SK-N-SH (cell line): ENCODE results near the gene OGA. TPM values are rescaled to one million over a fixed set of nuclear protein-coding genes. Genes with fewer than 3 reads are reported as not detected.

Source experiments
- CTCF ChIA-PET: fragments of 300-600, 350-600 bp; formaldehyde crosslinking; extraction: SDS; loops from one replicate; lab custom pipeline; 2021; lab: Yijun Ruan, JAX
- POLR2A ChIA-PET: fragments of 350-600 bp; sonication (Branson Sonifier 250); formaldehyde crosslinking; extraction: SDS; loops from one replicate; lab custom pipeline; 2020; ENCODE audit warnings: antibody characterized with exemption, inconsistent platforms; lab: Yijun Ruan, JAX
- DNase-seq: peaks from one replicate; pipeline ENCODE4 v3.0.0; 2012
- H2AFZ ChIP-seq: fragments of 200-600 bp; sonication (generic); 2 replicates; pipeline ENCODE4 v1.8.1; 2016; ENCODE audit warnings: antibody characterized with exemption, mild to moderate bottlenecking, low read depth
- H3F3A ChIP-seq: fragments of 200-600 bp; sonication (generic); replicated peaks from 2 replicates; pipeline ENCODE3; 2016; ENCODE audit warnings: antibody characterized with exemption, mild to moderate bottlenecking; ENCODE audit not compliant: insufficient read depth
- H3K27ac ChIP-seq, 2 experiments: fragments of 200-500 bp in 1 of 2; fragments of 200-600 bp in 1 of 2; sonication (Bioruptor generic) in 1 of 2; sonication (generic), shearing (Covaris generic) in 1 of 2; 2 replicates each; pipeline versions ENCODE4 v1.5.1 to v1.6.1; 2014 to 2016; ENCODE audit warnings: low read depth in 2 of 2, inconsistent platforms in 1 of 2, low read length in 1 of 2, mild to moderate bottlenecking in 1 of 2, mixed read lengths in 1 of 2
- H3K27me3 ChIP-seq: fragments of 200-600 bp; sonication (generic), shearing (Covaris generic); 2 replicates; pipeline ENCODE4 v1.6.1; 2016; ENCODE audit warnings: mixed run types; ENCODE audit not compliant: insufficient read depth
- H3K36me3 ChIP-seq, 2 experiments: fragments of 200-500 bp in 1 of 2; fragments of 200-600 bp in 1 of 2; sonication (Bioruptor generic) in 1 of 2; sonication (generic) in 1 of 2; replicated peaks in 1 of 2; 2 replicates each; pipeline versions ENCODE3 to v1.5.1; 2014 to 2016; ENCODE audit warnings: low read length in 1 of 2, mild to moderate bottlenecking in 1 of 2; ENCODE audit not compliant: insufficient read depth in 2 of 2, control insufficient read depth in 1 of 2
- H3K4me1 ChIP-seq, 2 experiments: fragments of 200-500 bp in 1 of 2; fragments of 200-600 bp in 1 of 2; sonication (Bioruptor generic) in 1 of 2; sonication (generic), shearing (Covaris generic) in 1 of 2; 2 replicates each; pipeline versions ENCODE4 v1.5.1 to v1.6.1; 2014 to 2016; ENCODE audit warnings: low read depth in 1 of 2, low read length in 1 of 2, mixed run types in 1 of 2; ENCODE audit not compliant: insufficient read depth in 2 of 2, control insufficient read depth in 1 of 2
- H3K4me2 ChIP-seq: fragments of 200-600 bp; sonication (generic), shearing (Covaris generic); 2 replicates; pipeline ENCODE4 v1.6.1; 2017; ENCODE audit warnings: mixed run types
- H3K4me3 ChIP-seq, 2 experiments: fragments of 200-500 bp in 1 of 2; fragments of 200-600 bp in 1 of 2; sonication (Bioruptor generic) in 1 of 2; sonication (generic), shearing (Covaris generic) in 1 of 2; 2 replicates each; pipeline versions ENCODE4 v1.5.1 to v1.8.1; 2014 to 2016; ENCODE audit warnings: low read depth in 2 of 2, inconsistent platforms in 1 of 2, low read length in 1 of 2, mild to moderate bottlenecking in 1 of 2, mixed read lengths in 1 of 2, moderate library complexity in 1 of 2
- H3K79me2 ChIP-seq: fragments of 200-600 bp; sonication (generic); 2 replicates; pipeline ENCODE4 v1.8.1; 2017; ENCODE audit warnings: mild to moderate bottlenecking; ENCODE audit not compliant: insufficient read depth
- H3K9ac ChIP-seq: fragments of 200-600 bp; sonication (generic); 2 replicates; pipeline ENCODE4 v1.6.1; 2017; ENCODE audit warnings: mixed run types
- H3K9me2 ChIP-seq: fragments of 200-600 bp; sonication (generic); 2 replicates; pipeline ENCODE4 v1.6.1; 2017; ENCODE audit warnings: mixed run types
- H3K9me3 ChIP-seq: fragments of 200-600 bp; sonication (generic); 2 replicates; pipeline ENCODE4 v1.6.1; 2017; ENCODE audit warnings: mixed run types, mild to moderate bottlenecking, moderate library complexity
- H4K20me1 ChIP-seq: fragments of 200-600 bp; sonication (generic); 2 replicates; pipeline ENCODE4 v1.6.1; 2017; ENCODE audit warnings: mild to moderate bottlenecking, mixed run types; ENCODE audit not compliant: insufficient read depth
- ELF1 ChIP-seq: IDR thresholded peaks from 2 replicates; pipeline ENCODE4 v1.4.0; 2012
- GATA2 ChIP-seq: sonication (generic); formaldehyde crosslinking; IDR thresholded peaks from 2 replicates; pipeline ENCODE4 v1.5.0; 2020; ENCODE audit warnings: mild to moderate bottlenecking, missing genetic modification reagents
- MEF2A ChIP-seq: IDR thresholded peaks from 2 replicates; pipeline ENCODE4 v1.4.0; 2012; ENCODE audit warnings: low read depth, borderline replicate concordance
- NRF1 ChIP-seq: IDR thresholded peaks from 2 replicates; pipeline ENCODE4 v1.6.1; 2012; ENCODE audit warnings: low read depth, mild to moderate bottlenecking, low read length
- RCOR1 ChIP-seq: fragments of 150-350 bp; IDR thresholded peaks from 2 replicates; pipeline ENCODE4 v1.6.1; 2017; ENCODE audit warnings: antibody characterized with exemption, low read length
- TEAD4 ChIP-seq: IDR thresholded peaks from 2 replicates; pipeline ENCODE4 v1.4.0; 2012; ENCODE audit warnings: mild to moderate bottlenecking, borderline replicate concordance; ENCODE audit not compliant: insufficient read depth
- WGBS: methylation state at CpG from one replicate; pipeline ENCODE4 v1.1.6; 2017; ENCODE audit warnings: low lambda C conversion rate; 5-methylcytosine and 5-hydroxymethylcytosine counted together
- polyA plus RNA-seq, 3 experiments: library from polyadenylated mRNA; depleted of rRNA; stranded (reverse); fragments of >200 nt; gene quantifications; 2 replicates each; pipeline ENCODE4 v1.2.3, GENCODE V29; 2012
- TF ChIP-seq, protein P1 (sequence below): fragments of 150-350 bp; IDR thresholded peaks from 2 replicates; pipeline ENCODE4 v1.6.1; 2016; ENCODE audit warnings: mild to moderate bottlenecking, low read depth, low read length

Gene OGA
- polyA plus RNA-seq, 1 of the 3 experiments (the other 2 are of a cell fraction): 24.8 TPM

DNA sequence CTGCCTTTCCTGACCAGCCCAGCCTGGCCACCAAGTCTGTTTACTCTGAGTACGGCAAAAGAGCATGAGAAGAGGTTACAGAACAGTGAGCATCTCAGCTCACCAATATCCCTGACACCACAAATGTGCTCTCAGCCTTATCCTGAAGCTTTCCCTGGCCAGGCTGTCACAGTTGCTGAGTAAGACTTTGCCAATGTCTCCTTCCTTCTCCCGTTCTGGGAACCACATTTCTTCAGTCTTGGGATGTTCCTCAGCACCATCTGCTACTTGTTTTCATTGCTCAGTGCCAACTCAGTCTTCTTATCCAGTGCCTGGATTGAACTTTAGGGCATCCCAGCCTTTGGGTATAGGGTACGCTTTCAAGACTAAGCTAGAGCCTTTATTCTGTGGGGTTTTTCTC, 32.5 kb upstream of the OGA start (continued):
- TF ChIP-seq RCOR1 (no peak), NRF1 (no peak)

DNA sequence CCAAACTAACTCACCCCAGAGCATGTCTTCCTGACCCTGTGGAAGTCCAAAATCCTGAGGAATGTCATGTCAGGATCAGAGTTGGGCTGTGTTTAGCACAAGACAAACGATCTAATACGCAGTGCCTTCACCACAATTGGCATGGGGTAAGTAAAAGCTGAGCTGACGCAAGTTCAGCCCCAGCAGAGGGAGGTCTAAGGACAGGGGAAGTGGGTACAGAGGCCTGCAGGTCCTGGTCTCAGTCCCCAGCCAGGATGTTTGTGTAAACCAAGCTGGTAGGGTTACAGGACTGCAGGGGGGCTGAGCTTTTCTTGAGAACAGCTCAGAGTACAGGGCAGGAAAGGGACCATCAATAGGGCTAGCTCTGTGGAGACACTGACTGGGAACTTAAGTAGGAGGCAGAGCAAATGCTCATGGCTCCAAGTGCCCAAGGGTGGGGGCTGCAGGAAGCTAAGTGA, 30.7 kb upstream of the OGA start:
- no peaks in the 10 kb centered on the region for H3K9me2 ChIP-seq
- no peaks in the 10 kb centered on the region for H3K79me2 ChIP-seq
- no peak for DNase-seq
- POLR2A ChIA-PET: no interaction called here
- TF ChIP-seq ELF1: no peak
- peaks cover 0 to 16% of the 10 kb centered on the region in 2 experiments; a peak in 1 of 4 replicates for H3K4me1 ChIP-seq
- no peaks in the 10 kb centered on the region for H4K20me1 ChIP-seq
- H3K27ac ChIP-seq: peak overlapping the region in 1 of 2 experiments; percentile 20; a peak in 1 of 4 replicates
- CTCF ChIA-PET: interaction anchor here (0.8 to 18.9 kb wide), 7 partner anchors 5 to 635 kb away, joined by 3 to 169 read pairs (median 9); partner anchors contain the start of gene KCNIP2
- peaks cover 0 to 4% of the 10 kb centered on the region in 2 experiments for H3K36me3 ChIP-seq
- no peak overlapping the region for H2AFZ ChIP-seq
- H3F3A ChIP-seq: peaks cover 3% of the 10 kb centered on the region
- H3K4me3 ChIP-seq: no peak overlapping the region
- H3K27me3 ChIP-seq: no peaks in the 10 kb centered on the region
- no peak overlapping the region for H3K4me2 ChIP-seq
- H3K9ac ChIP-seq: no peak overlapping the region
- 96% methylated on average over 3 of the region's 3 CpGs for WGBS
- H3K9me3 ChIP-seq: no peaks in the 10 kb centered on the region

DNA sequence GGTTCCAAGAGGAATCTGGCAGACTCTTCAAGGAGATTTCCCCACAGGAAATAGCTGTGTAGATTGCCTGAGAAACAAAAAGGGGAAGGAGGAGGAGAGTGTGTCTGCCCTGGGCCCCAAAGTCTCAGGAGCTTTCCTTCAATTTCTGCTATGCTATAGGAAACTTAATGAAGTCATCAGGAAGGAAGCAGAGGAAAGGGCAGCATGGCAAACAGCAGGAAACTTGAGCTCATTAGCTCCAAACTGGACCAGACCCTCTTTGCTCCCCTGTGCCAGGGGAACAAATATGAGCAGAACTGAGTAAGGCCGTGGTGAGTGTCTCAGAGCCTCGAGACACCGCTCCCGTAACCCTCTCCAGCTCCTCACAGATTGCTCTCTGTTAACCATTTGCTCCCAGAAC, 30.2 kb upstream of the OGA start:
- DNase-seq: no peak
- WGBS: 84% methylated on average over 4 of the region's 4 CpGs
- no peak for TF ChIP-seq TEAD4
- TF ChIP-seq, protein P1, sequence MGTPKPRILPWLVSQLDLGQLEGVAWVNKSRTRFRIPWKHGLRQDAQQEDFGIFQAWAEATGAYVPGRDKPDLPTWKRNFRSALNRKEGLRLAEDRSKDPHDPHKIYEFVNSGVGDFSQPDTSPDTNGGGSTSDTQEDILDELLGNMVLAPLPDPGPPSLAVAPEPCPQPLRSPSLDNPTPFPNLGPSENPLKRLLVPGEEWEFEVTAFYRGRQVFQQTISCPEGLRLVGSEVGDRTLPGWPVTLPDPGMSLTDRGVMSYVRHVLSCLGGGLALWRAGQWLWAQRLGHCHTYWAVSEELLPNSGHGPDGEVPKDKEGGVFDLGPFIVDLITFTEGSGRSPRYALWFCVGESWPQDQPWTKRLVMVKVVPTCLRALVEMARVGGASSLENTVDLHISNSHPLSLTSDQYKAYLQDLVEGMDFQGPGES: no peak
- TF ChIP-seq GATA2 (CRISPR knock-in tag): no peak
- no peaks in the 10 kb centered on the region for H3K9me3 ChIP-seq
- H3K27me3 ChIP-seq: no peaks in the 10 kb centered on the region
- no peak overlapping the region for H3K4me3 ChIP-seq
- peaks cover 0 to 4% of the 10 kb centered on the region in 2 experiments for H3K36me3 ChIP-seq
- peaks cover 3% of the 10 kb centered on the region for H3F3A ChIP-seq
- CTCF ChIA-PET: interaction anchor here (1.3 to 18.9 kb wide), 6 partner anchors 5 to 634 kb away, joined by 4 to 169 read pairs (median 14); partner anchors contain the start of gene KCNIP2
- H3K79me2 ChIP-seq: no peaks in the 10 kb centered on the region
- no peak overlapping the region for H3K4me2 ChIP-seq
- no peak overlapping the region for H2AFZ ChIP-seq
- peaks cover 0 to 17% of the 10 kb centered on the region in 2 experiments; a peak in 1 of 4 replicates for H3K4me1 ChIP-seq
- no peaks in the 10 kb centered on the region for H3K9me2 ChIP-seq
- H3K27ac ChIP-seq: no peak overlapping the region; a peak in 1 of 4 replicates
- POLR2A ChIA-PET: no interaction called here
- no peak overlapping the region for H3K9ac ChIP-seq
- H4K20me1 ChIP-seq: no peaks in the 10 kb centered on the region

DNA sequence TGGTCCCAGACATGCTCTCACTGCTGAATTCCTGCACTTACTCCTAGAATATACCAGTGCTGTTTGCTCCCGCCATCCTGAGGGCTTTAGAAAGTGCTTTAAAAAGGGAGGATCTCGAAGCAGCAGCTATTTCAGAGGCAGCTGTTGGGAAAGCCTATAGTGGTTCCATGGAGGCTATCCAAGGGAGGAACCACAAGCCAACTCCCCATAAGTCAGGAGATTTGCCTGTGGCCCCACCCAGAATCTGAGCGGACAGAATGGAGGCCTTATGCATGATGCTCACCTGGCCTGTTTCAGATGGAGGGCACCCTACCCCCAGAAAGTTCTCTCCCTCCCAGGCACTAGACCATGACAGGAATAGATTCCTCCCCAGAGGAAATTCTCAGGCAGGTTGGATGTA, 27.6 kb upstream of the OGA start:
- CTCF ChIA-PET: interaction anchor here (0.6 to 13.4 kb wide), 7 partner anchors 10 to 243 kb away, joined by 3 to 301 read pairs (median 6); partner anchors contain the start of gene OGA

More for the DNA sequence above, 27.6 kb upstream of the OGA start:
- 96% methylated on average over 3 of the region's 3 CpGs for WGBS
- H4K20me1 ChIP-seq: no peaks in the 10 kb centered on the region
- H3K4me3 ChIP-seq: no peak overlapping the region
- peaks cover 0 to 4% of the 10 kb centered on the region in 2 experiments for H3K36me3 ChIP-seq
- no peaks in the 10 kb centered on the region for H3K27me3 ChIP-seq
- H3K9me2 ChIP-seq: no peaks in the 10 kb centered on the region
- H3K9me3 ChIP-seq: no peaks in the 10 kb centered on the region
- peaks cover 0 to 28% of the 10 kb centered on the region in 2 experiments; a peak in 1 of 4 replicates for H3K4me1 ChIP-seq
- H2AFZ ChIP-seq: no peak overlapping the region
- no peak overlapping the region for H3K27ac ChIP-seq
- peaks cover 5% of the 10 kb centered on the region; the same call in 1 of the 2 replicates for H3K79me2 ChIP-seq
- DNase-seq: no peak
- peaks cover 7% of the 10 kb centered on the region for H3F3A ChIP-seq
- no peak for TF ChIP-seq MEF2A
- TF ChIP-seq, protein P1: no peak
- TF ChIP-seq, all 33 proteins: peak for 0
- POLR2A ChIA-PET: interaction anchor here (0.6 kb wide), 1 partner anchor 342 kb away, joined by 4 read pairs; no protein-coding TSS in a partner anchor
- Histone ChIP-seq H3K9ac (no peak overlapping the region), H3K4me2 (no peak overlapping the region)
